Neural cell (in vitro differentiated cells): ENCODE measurements around the gene UQCRHL.

Experiments used
- EZH2 ChIP-seq: fragments of 200-600, 300-800 bp; shearing (Covaris generic), sonication (generic); IDR thresholded peaks from 2 replicates; pipeline ENCODE4 v1.6.1; 2014; ENCODE audit warnings: antibody characterized with exemption, low read length, borderline replicate concordance, mild to moderate bottlenecking; ENCODE audit not compliant: insufficient read depth, poor library complexity, severe bottlenecking
- MXI1 ChIP-seq: fragments of 450-650 bp; conservative IDR thresholded peaks from 2 replicates; pipeline ENCODE4 v1.6.1; 2014; ENCODE audit warnings: antibody characterized with exemption, mild to moderate bottlenecking; ENCODE audit not compliant: poor library complexity, severe bottlenecking
- POLR2AphosphoS5 ChIP-seq: IDR thresholded peaks from 2 replicates; pipeline ENCODE4 v1.6.1; 2012
- RAD21 ChIP-seq: fragments of 450-650 bp; conservative IDR thresholded peaks from 2 replicates; pipeline ENCODE4 v1.6.1; 2014; ENCODE audit warnings: antibody characterized with exemption, mild to moderate bottlenecking, moderate library complexity
- TF ChIP-seq, protein P1 (sequence below): fragments of 450-650 bp; IDR thresholded peaks from 2 replicates; pipeline ENCODE4 v1.5.1; 2014; ENCODE audit warnings: antibody characterized with exemption, mild to moderate bottlenecking, moderate library complexity; ENCODE audit not compliant: poor library complexity, severe bottlenecking

DNA sequence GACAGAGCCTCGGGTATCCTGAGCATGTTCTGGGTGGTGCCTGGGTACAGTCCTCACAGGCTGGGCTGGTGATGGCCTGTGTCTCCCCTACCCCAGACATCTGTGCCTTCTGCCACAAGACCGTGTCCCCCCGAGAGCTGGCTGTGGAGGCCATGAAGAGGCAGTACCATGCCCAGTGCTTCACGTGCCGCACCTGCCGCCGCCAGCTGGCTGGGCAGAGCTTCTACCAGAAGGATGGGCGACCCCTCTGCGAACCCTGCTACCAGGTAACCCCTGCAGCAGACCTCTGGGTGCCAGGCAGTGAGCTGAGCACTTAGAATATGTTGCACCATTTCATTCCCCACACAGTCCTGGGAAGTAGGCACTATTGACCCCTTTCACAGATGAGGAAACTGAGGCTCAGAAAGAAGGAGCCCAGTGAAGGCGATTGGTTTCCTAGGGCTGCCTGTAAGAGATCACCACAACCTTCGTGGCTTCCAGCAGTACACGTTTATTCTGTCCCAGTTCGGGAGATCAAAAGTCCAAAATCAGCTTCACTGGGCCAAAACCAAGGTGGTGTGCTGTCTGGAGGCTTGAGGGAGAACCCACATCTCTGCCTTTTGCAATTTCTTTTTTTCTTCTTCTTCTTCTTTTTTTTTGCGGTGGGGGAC is 37.0 kb downstream of the UQCRHL start:
- TF ChIP-seq EZH2: no peak
- TF ChIP-seq, protein P1, sequence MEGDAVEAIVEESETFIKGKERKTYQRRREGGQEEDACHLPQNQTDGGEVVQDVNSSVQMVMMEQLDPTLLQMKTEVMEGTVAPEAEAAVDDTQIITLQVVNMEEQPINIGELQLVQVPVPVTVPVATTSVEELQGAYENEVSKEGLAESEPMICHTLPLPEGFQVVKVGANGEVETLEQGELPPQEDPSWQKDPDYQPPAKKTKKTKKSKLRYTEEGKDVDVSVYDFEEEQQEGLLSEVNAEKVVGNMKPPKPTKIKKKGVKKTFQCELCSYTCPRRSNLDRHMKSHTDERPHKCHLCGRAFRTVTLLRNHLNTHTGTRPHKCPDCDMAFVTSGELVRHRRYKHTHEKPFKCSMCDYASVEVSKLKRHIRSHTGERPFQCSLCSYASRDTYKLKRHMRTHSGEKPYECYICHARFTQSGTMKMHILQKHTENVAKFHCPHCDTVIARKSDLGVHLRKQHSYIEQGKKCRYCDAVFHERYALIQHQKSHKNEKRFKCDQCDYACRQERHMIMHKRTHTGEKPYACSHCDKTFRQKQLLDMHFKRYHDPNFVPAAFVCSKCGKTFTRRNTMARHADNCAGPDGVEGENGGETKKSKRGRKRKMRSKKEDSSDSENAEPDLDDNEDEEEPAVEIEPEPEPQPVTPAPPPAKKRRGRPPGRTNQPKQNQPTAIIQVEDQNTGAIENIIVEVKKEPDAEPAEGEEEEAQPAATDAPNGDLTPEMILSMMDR: no peak
- TF ChIP-seq RAD21: no peak
- TF ChIP-seq MXI1: no peak
- TF ChIP-seq POLR2AphosphoS5: no peak
